Measurements from ENCODE around the gene PGRMC2. TPM values are rescaled to one million over a fixed set of nuclear protein-coding genes. Genes with fewer than 3 reads are reported as not detected.

The PGRMC2 gene
- total and polyA plus RNA-seq, 2 of the 8 experiments (the other 6 are each of a cell fraction or from before 2014, with no cell fraction given), result 9.5 to 85.3 TPM

- H4K5ac ChIP-seq (ENCODE audit: insufficient read length, low read depth, low read length), result no peak overlapping the region
- H3K4ac ChIP-seq (replicated peaks; ENCODE audit: insufficient read length, low read depth, low read length), result no peak overlapping the region
- no peak overlapping the region for H2AFZ ChIP-seq (ENCODE audit: low read length)
- H3K4me3 ChIP-seq (ENCODE audit: extremely low read depth in 1 of 4, insufficient read depth in 2 of 4, low read depth in 3 of 4, low read length in 4 of 4), result no peak overlapping the region
- no peaks in the 10 kb centered on the region; a peak in 1 of 8 replicates for H3K36me3 ChIP-seq (ENCODE audit: control insufficient read depth in 2 of 4, insufficient read depth in 4 of 4, low read length in 3 of 4)
- no peak overlapping the region for H3K27ac ChIP-seq (ENCODE audit: low read depth, low read length)
- H3K23me2 ChIP-seq (ENCODE audit: low read depth, low read length), result no peaks in the 10 kb centered on the region
- no peak overlapping the region for H2BK15ac ChIP-seq (ENCODE audit: low read length)
- no peaks in the 10 kb centered on the region for H3K27me3 ChIP-seq (replicated peaks in 1 of 4; ENCODE audit: control insufficient read depth in 3 of 4, extremely low read depth in 1 of 4, insufficient read depth in 3 of 4, low read length in 3 of 4)
- no peak overlapping the region for H2AK5ac ChIP-seq (ENCODE audit: low read depth, low read length)
- H4K91ac ChIP-seq (replicated peaks; ENCODE audit: insufficient read length, low read length), result no peak overlapping the region
- H3K14ac ChIP-seq (ENCODE audit: insufficient read length), result no peak overlapping the region
- H3K79me2 ChIP-seq (ENCODE audit: control insufficient read depth in 1 of 2, insufficient read depth in 2 of 2, low read length in 2 of 2), result no peaks in the 10 kb centered on the region
- no peak overlapping the region for H4K8ac ChIP-seq (ENCODE audit: extremely low read depth, insufficient read depth, low read length)
- WGBS, 2 experiments (ENCODE audit: extremely low coverage in 1 of 2, insufficient coverage in 1 of 2, insufficient read length in 1 of 2, insufficient replicate concordance in 2 of 2, low coverage in 1 of 2, low lambda C conversion rate in 2 of 2, missing lambda C conversion rate in 1 of 2), result 90% methylated on average over 3 of the region's 3 CpGs; no CpG with 5 or more reads in 1 of the 2 experiments
- no peak overlapping the region for H3K56ac ChIP-seq (replicated peaks; ENCODE audit: insufficient read length, low read depth, low read length)
- H3K23ac ChIP-seq (ENCODE audit: insufficient read length), result no peak overlapping the region
- DNase-seq (ENCODE audit: low read depth in 1 of 2, low spot score in 2 of 2) (no peak), FAIRE-seq (no peak)
- no peaks in the 10 kb centered on the region for H3K79me1 ChIP-seq (ENCODE audit: low read depth, low read length)
- peaks cover 4% of the 10 kb centered on the region in 2 experiments; a peak in 2 of 4 replicates for H3K9me3 ChIP-seq (ENCODE audit: insufficient read depth in 2 of 2, low read depth in 1 of 2, low read length in 1 of 2)
- H4K20me1 ChIP-seq (replicated peaks in 1 of 2; ENCODE audit: control insufficient read depth in 1 of 2, insufficient read depth in 2 of 2, low read length in 2 of 2), result no peaks in the 10 kb centered on the region
- no peak overlapping the region for H3K9ac ChIP-seq (replicated peaks in 1 of 4; ENCODE audit: extremely low read depth in 1 of 4, low read depth in 3 of 4, low read length in 3 of 4)
- H2BK12ac ChIP-seq (ENCODE audit: low read depth, low read length), result no peak overlapping the region
- no peak overlapping the region for H3K4me2 ChIP-seq (ENCODE audit: insufficient read depth in 1 of 2, low read depth in 2 of 2, low read length in 2 of 2)
- H2BK5ac ChIP-seq (ENCODE audit: low read depth, low read length), result no peak overlapping the region
- H2BK120ac ChIP-seq (replicated peaks; ENCODE audit: low read depth, low read length), result no peak overlapping the region
- no peak overlapping the region for H3K18ac ChIP-seq (ENCODE audit: extremely low read depth, low read length)
- ChIA-PET POLR2A (ENCODE audit: partially characterized antibody) (no interaction called here), CTCF (ENCODE audit: partially characterized antibody) (interaction anchor here (0.6 kb wide), 1 partner anchor 194 kb away, joined by 3 read pairs; no protein-coding TSS in a partner anchor)
- H3K4me1 ChIP-seq (replicated peaks in 1 of 4; ENCODE audit: control insufficient read depth in 3 of 4, insufficient read depth in 4 of 4, low read length in 3 of 4), result peaks cover 0 to 3% (median 0%) of the 10 kb centered on the region in 4 experiments; a peak in 1 of 7 replicates
- H2BK20ac ChIP-seq (ENCODE audit: low read length), result no peak overlapping the region
- TF ChIP-seq TBP (IDR thresholded peaks at IDR 0.05; ENCODE audit: low read depth, low read length) (no peak), CBX8 (IDR thresholded peaks at IDR 0.05; ENCODE audit: borderline replicate concordance, low read depth, low read length) (no peak), SIX5 (IDR thresholded peaks at IDR 0.05; ENCODE audit: low read depth, low read length) (no peak), SAP30 (IDR thresholded peaks at IDR 0.05; ENCODE audit: insufficient read depth, insufficient replicate concordance, low read length) (no peak), BRCA1 (IDR thresholded peaks at IDR 0.05; ENCODE audit: low read depth, low read length) (no peak), TEAD4 (IDR thresholded peaks at IDR 0.05; ENCODE audit: low read depth, low read length) (no peak), RNF2 (IDR thresholded peaks at IDR 0.05; ENCODE audit: borderline replicate concordance, low read depth, low read length, missing control alignments, poor library complexity, severe bottlenecking) (no peak), SIN3A (conservative IDR thresholded peaks at IDR 0.05 in 1 of 2, IDR thresholded peaks at IDR 0.05 in 1 of 2; ENCODE audit: low read depth in 1 of 2, low read length in 2 of 2) (no peak), BACH1 (IDR thresholded peaks at IDR 0.05; ENCODE audit: low read length) (no peak), SUZ12 (IDR thresholded peaks at IDR 0.05; ENCODE audit: low read length) (no peak), JUN (IDR thresholded peaks at IDR 0.05; ENCODE audit: low read depth, low read length) (no peak), SRF (IDR thresholded peaks at IDR 0.05; ENCODE audit: low read depth, low read length) (no peak), ATF3 (IDR thresholded peaks at IDR 0.05; ENCODE audit: insufficient read depth, low read depth, low read length) (no peak), ASH2L (IDR thresholded peaks at IDR 0.05; ENCODE audit: low read length) (no peak)
These were observed 45.6 kb downstream of the PGRMC2 start for GRCh38 chr4:128241981-128242380.
